H1 (cell line): ENCODE measurements around the gene GBA2.

Source experiments
- ATF2 ChIP-seq: IDR thresholded peaks from 2 replicates; pipeline ENCODE4 v1.6.1; 2012; ENCODE audit warnings: low read length, inconsistent platforms
- CBX5 ChIP-seq: fragments of 300-800, 300-1000 bp; sonication (generic); IDR thresholded peaks from 2 replicates; pipeline ENCODE4 v1.7.1; 2016; ENCODE audit warnings: antibody characterized with exemption, low read length, low read depth
- CBX8 ChIP-seq: fragments of 300-800, 300-1000 bp; sonication (generic); IDR thresholded peaks from 2 replicates; pipeline ENCODE4 v1.7.1; 2016; ENCODE audit warnings: low read depth, low read length, borderline replicate concordance
- CHD1 ChIP-seq: IDR thresholded peaks from 2 replicates; pipeline ENCODE4 v1.6.1; 2012; ENCODE audit warnings: low read depth, low read length, improper control_type of control experiment
- CREB1 ChIP-seq: IDR thresholded peaks from 2 replicates; pipeline ENCODE4 v1.6.1; 2012; ENCODE audit warnings: inconsistent platforms
- CTCF ChIP-seq, 3 experiments: IDR thresholded peaks; 1 replicate in 2 of 3; 2 replicates in 1 of 3; pipeline versions ENCODE4 v1.5.1 to v1.6.1; 2011; ENCODE audit warnings: low read length in 3 of 3, mild to moderate bottlenecking in 3 of 3, inconsistent platforms in 2 of 3, low read depth in 1 of 3, moderate library complexity in 1 of 3; ENCODE audit not compliant: insufficient read depth in 1 of 3; ENCODE audit errors: control extremely low read depth in 1 of 3
- GABPA ChIP-seq: IDR thresholded peaks from 2 replicates; pipeline ENCODE4 v1.6.1; 2011; ENCODE audit warnings: mild to moderate bottlenecking, low read length, moderate library complexity, borderline replicate concordance; ENCODE audit not compliant: insufficient read depth
- MAX ChIP-seq: IDR thresholded peaks from 2 replicates; pipeline ENCODE4 v1.6.1; 2012; ENCODE audit warnings: inconsistent platforms
- POLR2A ChIP-seq, 2 experiments: IDR thresholded peaks; 1 replicate in 1 of 2; 2 replicates in 1 of 2; pipeline ENCODE4 v1.6.1; 2011; ENCODE audit warnings: low read depth in 2 of 2, low read length in 2 of 2, mild to moderate bottlenecking in 2 of 2; ENCODE audit errors: control extremely low read depth in 1 of 2
- RAD21 ChIP-seq, 2 experiments: IDR thresholded peaks in 1 of 2; conservative IDR thresholded peaks in 1 of 2; 2 replicates each; pipeline ENCODE4 v1.6.1; 2011; ENCODE audit warnings: low read depth in 2 of 2, low read length in 2 of 2, improper control_type of control experiment in 1 of 2, inconsistent platforms in 1 of 2, mild to moderate bottlenecking in 1 of 2, moderate library complexity in 1 of 2
- RXRA ChIP-seq: IDR thresholded peaks from 2 replicates; pipeline ENCODE4 v1.6.1; 2011; ENCODE audit warnings: low read depth, mild to moderate bottlenecking, low read length, moderate library complexity; ENCODE audit not compliant: insufficient read depth
- TEAD4 ChIP-seq: IDR thresholded peaks from 2 replicates; pipeline ENCODE4 v1.6.1; 2012; ENCODE audit warnings: low read depth, low read length, inconsistent platforms, mixed read lengths
- USF2 ChIP-seq: IDR thresholded peaks from 2 replicates; pipeline ENCODE4 v1.6.1; 2011; ENCODE audit warnings: low read length, improper control_type of control experiment
- ZNF274 ChIP-seq: IDR thresholded peaks from 2 replicates; pipeline ENCODE4 v1.7.0; 2012; ENCODE audit warnings: low read length, borderline replicate concordance; ENCODE audit errors: extremely low read depth

- TF ChIP-seq CTCF (IDR thresholded peaks at IDR 0.05; ENCODE audit: control extremely low read depth in 1 of 3, insufficient read depth in 1 of 3, low read depth in 1 of 3, low read length in 3 of 3) (no peak), RXRA (no peak), CBX5 (no peak), CHD1 (no peak), POLR2A (IDR thresholded peaks at IDR 0.05; ENCODE audit: control extremely low read depth in 1 of 2, low read depth in 2 of 2, low read length in 2 of 2) (no peak), MAX (no peak), GABPA (no peak), ATF2 (no peak), ZNF274 (no peak), CBX8 (no peak), TEAD4 (no peak), USF2 (no peak), CREB1 (no peak), RAD21 (IDR thresholded peaks at IDR 0.05 in 1 of 2, conservative IDR thresholded peaks at IDR 0.05 in 1 of 2; ENCODE audit: low read depth in 2 of 2, low read length in 2 of 2) (no peak)
Observed at GRCh38 chr9:35778496-35778895, 29.5 kb upstream of the GBA2 start.
